H1 (cell line): ENCODE results near the gene TOMM6. TPM values are rescaled to one million over a fixed set of nuclear protein-coding genes. Genes with fewer than 3 reads are reported as not detected.
A peak's percentile ranks its signal among the peaks of the same experiment; 100 is the strongest.

Source experiments
- CTCF ChIA-PET: fragments of 300-600 bp; sonication (Branson Sonifier 250); formaldehyde crosslinking; loops from one replicate; lab custom pipeline; 2021; ENCODE audit not compliant: partially characterized antibody; lab: Charles Lee
- POLR2A ChIA-PET: fragments of 300-600 bp; sonication (Branson Sonifier 250); formaldehyde crosslinking; loops from one replicate; lab custom pipeline; 2021; ENCODE audit warnings: inconsistent platforms; ENCODE audit not compliant: partially characterized antibody; lab: Charles Lee
- DNase-seq, 2 experiments: peaks; one replicate each; pipeline versions ENCODE4 v3.0.0 to v3.0.0-alpha.2; 2010 to 2022; ENCODE audit warnings: low spot score in 2 of 2, low read depth in 1 of 2, mixed read lengths in 1 of 2
- FAIRE-seq: peaks from 2 replicates; lab custom pipeline; 2011; peaks lifted over from hg19 to GRCh38; lab: Jason Lieb, UNC
- H2AFZ ChIP-seq: 2 replicates; pipeline ENCODE4 v1.8.1; 2012; ENCODE audit warnings: low read length, inconsistent platforms
- H2AK5ac ChIP-seq: 2 replicates; pipeline ENCODE4 v1.6.1; 2013; ENCODE audit warnings: low read depth, low read length
- H2BK120ac ChIP-seq: replicated peaks from 2 replicates; pipeline ENCODE3; 2013; ENCODE audit warnings: low read depth, low read length, inconsistent platforms
- H2BK12ac ChIP-seq: 2 replicates; pipeline ENCODE4 v1.6.1; 2013; ENCODE audit warnings: low read depth, low read length
- H2BK15ac ChIP-seq: 2 replicates; pipeline ENCODE4 v1.6.1; 2013; ENCODE audit warnings: low read length
- H2BK20ac ChIP-seq: 2 replicates; pipeline ENCODE4 v1.6.1; 2013; ENCODE audit warnings: low read length
- H2BK5ac ChIP-seq: 2 replicates; pipeline ENCODE4 v1.6.1; 2013; ENCODE audit warnings: low read depth, low read length
- H3K14ac ChIP-seq: 2 replicates; pipeline ENCODE4 v1.6.1; 2013; ENCODE audit warnings: inconsistent platforms; ENCODE audit not compliant: insufficient read length
- H3K18ac ChIP-seq: 2 replicates; pipeline ENCODE4 v1.6.1; 2013; ENCODE audit warnings: low read length; ENCODE audit errors: extremely low read depth
- H3K23ac ChIP-seq: 2 replicates; pipeline ENCODE4 v1.6.1; 2013; ENCODE audit warnings: inconsistent platforms; ENCODE audit not compliant: insufficient read length
- H3K23me2 ChIP-seq: 2 replicates; pipeline ENCODE4 v1.6.1; 2013; ENCODE audit warnings: low read depth, low read length
- H3K27ac ChIP-seq: 2 replicates; pipeline ENCODE4 v1.6.1; 2011; ENCODE audit warnings: low read depth, low read length, inconsistent platforms
- H3K27me3 ChIP-seq, 4 experiments: replicated peaks in 1 of 4; 1 replicate in 1 of 4; 2 replicates in 3 of 4; pipeline versions ENCODE4 v1.6.1 to v1.8.1; 2011 to 2013; ENCODE audit warnings: low read length in 3 of 4, mild to moderate bottlenecking in 3 of 4, inconsistent platforms in 2 of 4, mixed read lengths in 2 of 4, moderate library complexity in 1 of 4; ENCODE audit not compliant: control insufficient read depth in 3 of 4, insufficient read depth in 3 of 4; ENCODE audit errors: extremely low read depth in 1 of 4
- H3K36me3 ChIP-seq, 4 experiments: 2 replicates each; pipeline versions ENCODE4 v1.6.1 to v1.8.1; 2011 to 2013; ENCODE audit warnings: mild to moderate bottlenecking in 4 of 4, low read length in 3 of 4, moderate library complexity in 2 of 4, control low read depth in 1 of 4, inconsistent platforms in 1 of 4; ENCODE audit not compliant: insufficient read depth in 4 of 4, control insufficient read depth in 2 of 4
- H3K4ac ChIP-seq: replicated peaks from 2 replicates; pipeline ENCODE3; 2013; ENCODE audit warnings: low read length, low read depth, mixed read lengths, inconsistent platforms; ENCODE audit not compliant: insufficient read length
- H3K4me1 ChIP-seq, 4 experiments: replicated peaks in 1 of 4; 1 replicate in 1 of 4; 2 replicates in 3 of 4; pipeline versions ENCODE4 v1.6.1 to v1.8.1; 2011 to 2013; ENCODE audit warnings: low read length in 3 of 4, inconsistent platforms in 2 of 4, mixed read lengths in 1 of 4; ENCODE audit not compliant: insufficient read depth in 4 of 4, control insufficient read depth in 3 of 4
- H3K4me2 ChIP-seq, 2 experiments: 2 replicates each; pipeline versions ENCODE4 v1.6.1 to v1.8.1; 2011 to 2013; ENCODE audit warnings: low read depth in 2 of 2, low read length in 2 of 2, control low read depth in 1 of 2, inconsistent platforms in 1 of 2, mild to moderate bottlenecking in 1 of 2; ENCODE audit not compliant: insufficient read depth in 1 of 2
- H3K4me3 ChIP-seq, 4 experiments: fragments of 200-600, 300-600 bp in 1 of 4; sonication (generic), shearing (Covaris generic), sonication (Bioruptor Twin) in 1 of 4; 2 replicates each; pipeline versions ENCODE4 v1.5.1 to v1.8.1; 2011 to 2016; ENCODE audit warnings: low read length in 4 of 4, low read depth in 3 of 4, control low read depth in 2 of 4, inconsistent platforms in 2 of 4, mild to moderate bottlenecking in 2 of 4, mixed read lengths in 1 of 4, moderate library complexity in 1 of 4; ENCODE audit not compliant: insufficient read depth in 2 of 4; ENCODE audit errors: extremely low read depth in 1 of 4
- H3K56ac ChIP-seq: replicated peaks from 2 replicates; pipeline ENCODE3; 2013; ENCODE audit warnings: low read depth, mild to moderate bottlenecking, mixed read lengths, low read length, inconsistent platforms; ENCODE audit not compliant: insufficient read length
- H3K79me1 ChIP-seq: 2 replicates; pipeline ENCODE4 v1.6.1; 2013; ENCODE audit warnings: low read depth, low read length, control low read depth
- H3K79me2 ChIP-seq, 2 experiments: 2 replicates each; pipeline versions ENCODE4 v1.6.1 to v1.8.1; 2012 to 2013; ENCODE audit warnings: low read length in 2 of 2, mild to moderate bottlenecking in 2 of 2, inconsistent platforms in 1 of 2; ENCODE audit not compliant: insufficient read depth in 2 of 2, control insufficient read depth in 1 of 2
- H3K9ac ChIP-seq, 4 experiments: replicated peaks in 1 of 4; 1 replicate in 1 of 4; 2 replicates in 3 of 4; pipeline versions ENCODE4 v1.6.1 to v1.8.1; 2011 to 2013; ENCODE audit warnings: low read depth in 3 of 4, low read length in 3 of 4, control low read depth in 2 of 4, mild to moderate bottlenecking in 2 of 4, moderate library complexity in 2 of 4, inconsistent platforms in 1 of 4; ENCODE audit errors: extremely low read depth in 1 of 4
- H3K9me3 ChIP-seq, 2 experiments: 2 replicates each; pipeline versions ENCODE4 v1.6.1 to v1.8.1; 2012 to 2013; ENCODE audit warnings: mild to moderate bottlenecking in 2 of 2, moderate library complexity in 2 of 2, control low read depth in 1 of 2, inconsistent platforms in 1 of 2, low read depth in 1 of 2, low read length in 1 of 2, mixed read lengths in 1 of 2; ENCODE audit not compliant: insufficient read depth in 2 of 2
- H4K20me1 ChIP-seq, 2 experiments: replicated peaks in 1 of 2; 2 replicates each; pipeline versions ENCODE3 to v1.8.1; 2011 to 2013; ENCODE audit warnings: inconsistent platforms in 2 of 2, low read length in 2 of 2, mild to moderate bottlenecking in 1 of 2; ENCODE audit not compliant: insufficient read depth in 2 of 2, control insufficient read depth in 1 of 2
- H4K5ac ChIP-seq: 2 replicates; pipeline ENCODE4 v1.6.1; 2013; ENCODE audit warnings: low read length, low read depth, mixed read lengths, inconsistent platforms; ENCODE audit not compliant: insufficient read length
- H4K8ac ChIP-seq: 2 replicates; pipeline ENCODE4 v1.8.0; 2013; ENCODE audit warnings: mild to moderate bottlenecking, moderate library complexity, low read length, inconsistent platforms; ENCODE audit not compliant: insufficient read depth; ENCODE audit errors: extremely low read depth
- H4K91ac ChIP-seq: replicated peaks from 2 replicates; pipeline ENCODE3; 2013; ENCODE audit warnings: low read length, mixed read lengths, inconsistent platforms; ENCODE audit not compliant: insufficient read length
- ATF2 ChIP-seq: IDR thresholded peaks from 2 replicates; pipeline ENCODE4 v1.6.1; 2012; ENCODE audit warnings: low read length, inconsistent platforms
- BCL11A ChIP-seq, 2 experiments: IDR thresholded peaks; one replicate each; pipeline ENCODE4 v1.6.1; 2011; ENCODE audit warnings: low read depth in 2 of 2, low read length in 2 of 2, mild to moderate bottlenecking in 2 of 2
- CEBPB ChIP-seq: IDR thresholded peaks from 2 replicates; pipeline ENCODE4 v1.6.1; 2012; ENCODE audit warnings: low read depth, low read length
- CREB1 ChIP-seq: IDR thresholded peaks from 2 replicates; pipeline ENCODE4 v1.6.1; 2012; ENCODE audit warnings: inconsistent platforms
- EZH2 ChIP-seq: fragments of 200-600 bp; sonication (generic); IDR thresholded peaks from 2 replicates; pipeline ENCODE4 v1.7.1; 2012; ENCODE audit warnings: low read depth, mild to moderate bottlenecking, moderate library complexity, low read length, inconsistent platforms; ENCODE audit not compliant: severe bottlenecking
- JUN ChIP-seq: IDR thresholded peaks from 2 replicates; pipeline ENCODE4 v1.6.1; 2011; ENCODE audit warnings: low read depth, mild to moderate bottlenecking, improper control_type of control experiment, low read length
- NRF1 ChIP-seq: IDR thresholded peaks from 2 replicates; pipeline ENCODE4 v1.6.1; 2011; ENCODE audit warnings: mild to moderate bottlenecking, low read depth, low read length, improper control_type of control experiment
- RAD21 ChIP-seq, 2 experiments: IDR thresholded peaks in 1 of 2; conservative IDR thresholded peaks in 1 of 2; 2 replicates each; pipeline ENCODE4 v1.6.1; 2011; ENCODE audit warnings: low read depth in 2 of 2, low read length in 2 of 2, improper control_type of control experiment in 1 of 2, inconsistent platforms in 1 of 2, mild to moderate bottlenecking in 1 of 2, moderate library complexity in 1 of 2
- RBBP5 ChIP-seq: IDR thresholded peaks from 2 replicates; pipeline ENCODE4 v1.7.1; 2012; ENCODE audit warnings: low read depth, mild to moderate bottlenecking, inconsistent platforms, low read length, moderate library complexity, borderline replicate concordance
- RFX5 ChIP-seq: IDR thresholded peaks from 2 replicates; pipeline ENCODE4 v1.6.1; 2011; ENCODE audit warnings: low read depth, low read length, improper control_type of control experiment, borderline replicate concordance
- WGBS, 2 experiments: shearing (Covaris generic) in 1 of 2; methylation state at CpG; one replicate each; pipeline versions ENCODE4 v1.1.6 to v1.1.7; 2013 to 2015; ENCODE audit warnings: low lambda C conversion rate in 2 of 2, mixed read lengths in 2 of 2, inconsistent platforms in 1 of 2, low coverage in 1 of 2, missing lambda C conversion rate in 1 of 2; ENCODE audit not compliant: insufficient replicate concordance in 2 of 2, insufficient coverage in 1 of 2, insufficient read length in 1 of 2; ENCODE audit errors: extremely low coverage in 1 of 2, missing lambda C conversion rate in 1 of 2; 5-methylcytosine and 5-hydroxymethylcytosine counted together
- polyA plus RNA-seq, 7 experiments: library from polyadenylated mRNA; depleted of rRNA in 3 of 7; stranded (reverse) in 5 of 7; unstranded in 2 of 7; fragments of >200 nt in 5 of 7; fragments of 200-250 nt in 2 of 7; gene quantifications; 1 replicate in 5 of 7; 2 replicates in 1 of 7; 4 replicates in 1 of 7; pipeline versions ENCODE4 v1.2.1 to v1.2.3, GENCODE V29; 2011 to 2013; ENCODE audit warnings: missing spikeins in 2 of 7, mixed read lengths in 2 of 7
- total RNA-seq: library from RNA; stranded (reverse); fragmentation: NEBNext Ultra II Directional; extraction: Animal tissue kit (Norgen Biotek cat#: 25700); gene quantifications from 2 replicates; pipeline ENCODE4 v1.2.1, GENCODE V29; 2021

The TOMM6 gene
- total and polyA plus RNA-seq, 2 of the 8 experiments (the other 6 are each of a cell fraction or from before 2014, with no cell fraction given), result 228 to 560 TPM

- H4K91ac ChIP-seq, result no peak overlapping the region
- H2BK5ac ChIP-seq, result no peak overlapping the region
- H3K14ac ChIP-seq, result no peak overlapping the region
- H2BK12ac ChIP-seq, result no peak overlapping the region
- no peak overlapping the region for H2BK20ac ChIP-seq
- no peak overlapping the region for H2BK15ac ChIP-seq
- peak overlapping the region in 1 of 2 experiments; percentile 26; a peak in 2 of 4 replicates for H3K4me2 ChIP-seq
- no peak overlapping the region for H2BK120ac ChIP-seq
- H3K9me3 ChIP-seq, result no peaks in the 10 kb centered on the region
- no peak overlapping the region for H2AK5ac ChIP-seq
- no peak overlapping the region for H3K18ac ChIP-seq
- H3K4me3 ChIP-seq, result no peak overlapping the region
- POLR2A ChIA-PET, result interaction anchor here (1.0 to 1.9 kb wide), 4 partner anchors 10 to 266 kb away, joined by 3 to 6 read pairs (median 4); partner anchors contain the start of genes BYSL, MED20 and TAF8
- H3K4me1 ChIP-seq, result peaks cover 2 to 7% (median 3%) of the 10 kb centered on the region in 4 experiments; a peak in 6 of 7 replicates
- H3K27ac ChIP-seq, result no peak overlapping the region
- H2AFZ ChIP-seq, result no peak overlapping the region
- H4K8ac ChIP-seq, result no peak overlapping the region
- H3K79me2 ChIP-seq, result peaks cover 0 to 12% of the 10 kb centered on the region in 2 experiments; a peak in 3 of 4 replicates
- peaks cover 0 to 9% of the 10 kb centered on the region in 2 experiments for H4K20me1 ChIP-seq
- H3K36me3 ChIP-seq, result peaks cover 3 to 9% (median 8%) of the 10 kb centered on the region in 4 experiments; a peak in 7 of 8 replicates
- H3K4ac ChIP-seq, result no peak overlapping the region
- WGBS, 2 experiments, result 68% methylated on average over 5 of the region's 5 CpGs; no CpG with 5 or more reads in 1 of the 2 experiments
- DNase-seq (no peak), FAIRE-seq (no peak)
- no peak overlapping the region for H3K9ac ChIP-seq
- peaks cover 16% of the 10 kb centered on the region for H3K23me2 ChIP-seq
- H3K56ac ChIP-seq, result no peak overlapping the region
- CTCF ChIA-PET, result interaction anchor here (0.7 to 5.1 kb wide), 26 partner anchors 9 to 416 kb away, joined by 3 to 108 read pairs (median 4); partner anchors contain the start of genes BYSL, MED20 and TAF8
- H3K27me3 ChIP-seq, result peaks cover 2 to 39% (median 25%) of the 10 kb centered on the region in 4 experiments
- no peak overlapping the region for H4K5ac ChIP-seq
- no peak overlapping the region for H3K23ac ChIP-seq
- H3K79me1 ChIP-seq, result peaks cover 2% of the 10 kb centered on the region; the same call in 1 of the 2 replicates
- TF ChIP-seq ATF2 (no peak), RAD21 (IDR thresholded peaks at IDR 0.05 in 1 of 2, conservative IDR thresholded peaks at IDR 0.05 in 1 of 2; ENCODE audit: low read depth in 2 of 2, low read length in 2 of 2) (no peak), CREB1 (no peak), RFX5 (no peak), RBBP5 (no peak), JUN (no peak), CEBPB (no peak), NRF1 (no peak), EZH2 (no peak), BCL11A (IDR thresholded peaks at IDR 0.05; ENCODE audit: low read depth in 2 of 2, low read length in 2 of 2) (no peak)
These were observed 2.8 kb upstream of the TOMM6 start for GRCh38 chr6:41784581-41785171.
